22Rv1 (cell line): ENCODE measurements around the gene HTRA3.

Source experiments
- H3K27ac ChIP-seq: fragments of 450-650 bp; 2 replicates; pipeline ENCODE4 v1.5.1; 2017
- CTCF ChIP-seq: fragments of 450-650 bp; IDR thresholded peaks from 2 replicates; pipeline ENCODE4 v1.5.1; 2017; ENCODE audit warnings: mild to moderate bottlenecking
- ZFX ChIP-seq: fragments of 450-650 bp; IDR thresholded peaks from 2 replicates; pipeline ENCODE4 v1.6.1; 2017; ENCODE audit warnings: antibody characterized with exemption, borderline replicate concordance

The HTRA3 gene

GRCh38 chr4:8231551-8232049, 38.0 kb upstream of the HTRA3 start:
- TF ChIP-seq ZFX (no peak), CTCF (no peak)
- H3K27ac ChIP-seq: no peak overlapping the region

- TF ChIP-seq CTCF: no peak
- no peak overlapping the region for H3K27ac ChIP-seq
Observed at GRCh38 chr4:8232748-8233147, 36.8 kb upstream of the HTRA3 start.

GRCh38 chr4:8233672-8234484, 35.7 kb upstream of the HTRA3 start:
- H3K27ac ChIP-seq: no peak overlapping the region
- TF ChIP-seq CTCF: no peak
- TF ChIP-seq ZFX: no peak

- H3K27ac ChIP-seq: no peak overlapping the region
- no peak for TF ChIP-seq ZFX
- no peak for TF ChIP-seq CTCF
Observed at GRCh38 chr4:8234715-8235114, 34.8 kb upstream of the HTRA3 start.

GRCh38 chr4:8235224-8235623, 34.3 kb upstream of the HTRA3 start:
- TF ChIP-seq ZFX (no peak), CTCF (no peak)
- no peak overlapping the region for H3K27ac ChIP-seq

- no peak overlapping the region for H3K27ac ChIP-seq
Observed at GRCh38 chr4:8235686-8236085, 33.9 kb upstream of the HTRA3 start.

More at GRCh38 chr4:8235686-8236085, 33.9 kb upstream of the HTRA3 start:
- TF ChIP-seq ZFX: no peak
- no peak for TF ChIP-seq CTCF
